GM15510 (cell line): Measurements from ENCODE around the gene MBTPS2.

Experiments
- POLR2A ChIP-seq: IDR thresholded peaks from 3 replicates; pipeline ENCODE4 v1.6.1; 2011; ENCODE audit warnings: borderline replicate concordance; ENCODE audit not compliant: insufficient read length; ENCODE audit errors: extremely low read depth

Gene MBTPS2

DNA sequence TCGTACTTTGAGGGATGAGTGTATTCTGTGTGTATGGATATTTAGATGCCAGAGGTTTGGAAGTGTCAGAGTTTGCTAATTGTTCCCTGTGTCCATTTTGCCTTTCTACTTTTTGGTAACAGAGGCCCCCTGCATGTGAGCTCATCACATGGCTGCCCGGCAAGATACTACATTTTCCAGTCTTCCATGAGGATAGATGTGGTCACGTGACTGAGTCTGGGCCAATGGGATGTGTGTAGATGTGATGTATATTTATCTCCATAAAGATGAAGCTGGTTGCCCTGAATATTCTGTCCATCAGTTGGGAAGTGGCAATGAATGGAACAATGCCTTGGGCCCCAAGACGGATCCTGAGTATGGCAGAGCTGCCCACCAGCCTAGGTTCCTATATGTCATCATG is 72.1 kb downstream of the MBTPS2 start:
- no peak for TF ChIP-seq POLR2A

DNA sequence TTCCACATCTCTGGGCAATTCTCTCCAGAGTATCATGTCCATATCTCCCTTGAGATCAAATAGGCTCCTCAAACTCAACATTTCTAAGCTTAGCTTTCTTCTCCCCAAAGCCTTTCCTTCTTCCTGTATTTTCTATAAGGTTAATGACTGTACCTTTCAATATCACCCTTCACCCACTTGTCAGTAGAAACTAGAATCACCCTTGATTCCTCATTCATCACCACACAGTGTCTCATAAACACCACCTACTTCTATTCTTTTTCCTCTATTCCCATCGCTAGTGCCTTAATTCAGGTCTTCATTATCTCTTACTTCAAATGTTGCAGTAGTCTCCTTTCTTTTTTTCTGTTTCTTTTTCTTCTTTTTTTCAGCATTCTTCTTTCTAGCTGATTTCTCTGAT is 72.8 kb downstream of the MBTPS2 start:
- no peak for TF ChIP-seq POLR2A

DNA sequence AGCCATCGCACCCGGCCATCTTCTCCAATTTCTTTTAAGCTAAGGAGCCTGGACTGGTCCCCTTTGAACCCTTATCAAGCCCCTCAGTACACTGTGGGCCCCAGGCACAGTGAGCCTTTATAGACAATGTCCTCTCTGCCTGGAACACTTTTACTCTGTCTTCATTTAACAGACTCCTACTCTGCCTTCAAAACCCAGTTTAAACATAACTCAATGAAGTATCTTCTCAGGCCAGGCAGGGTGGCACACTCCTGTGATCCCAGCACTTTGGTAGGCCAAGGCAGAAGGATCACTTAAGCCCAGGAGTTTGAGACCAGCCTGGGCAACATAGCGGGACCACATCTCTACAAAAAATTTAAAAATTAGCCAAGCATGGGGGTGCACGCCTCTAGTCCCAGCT is 73.6 kb downstream of the MBTPS2 start:
- TF ChIP-seq POLR2A = no peak

DNA sequence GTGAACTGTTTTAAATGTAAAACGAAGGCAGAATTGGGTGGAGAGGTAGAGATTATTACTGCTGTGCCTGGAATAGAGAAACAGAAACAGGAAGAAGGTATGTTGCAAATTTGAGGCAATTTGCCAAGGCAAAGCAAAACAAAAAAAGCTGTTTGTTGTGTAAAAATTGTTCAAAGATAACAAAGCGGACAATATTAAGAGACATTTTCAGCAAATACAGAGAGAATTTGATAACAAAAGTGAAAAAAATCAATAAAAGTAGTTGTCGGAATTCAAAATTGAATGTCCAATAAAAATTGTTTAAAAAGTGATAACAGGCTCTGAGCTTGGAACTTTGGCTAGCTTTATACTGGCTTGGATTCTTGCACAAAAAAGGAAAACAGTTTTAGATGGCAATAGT is 86.7 kb downstream of the MBTPS2 start:
- no peak for TF ChIP-seq POLR2A

DNA sequence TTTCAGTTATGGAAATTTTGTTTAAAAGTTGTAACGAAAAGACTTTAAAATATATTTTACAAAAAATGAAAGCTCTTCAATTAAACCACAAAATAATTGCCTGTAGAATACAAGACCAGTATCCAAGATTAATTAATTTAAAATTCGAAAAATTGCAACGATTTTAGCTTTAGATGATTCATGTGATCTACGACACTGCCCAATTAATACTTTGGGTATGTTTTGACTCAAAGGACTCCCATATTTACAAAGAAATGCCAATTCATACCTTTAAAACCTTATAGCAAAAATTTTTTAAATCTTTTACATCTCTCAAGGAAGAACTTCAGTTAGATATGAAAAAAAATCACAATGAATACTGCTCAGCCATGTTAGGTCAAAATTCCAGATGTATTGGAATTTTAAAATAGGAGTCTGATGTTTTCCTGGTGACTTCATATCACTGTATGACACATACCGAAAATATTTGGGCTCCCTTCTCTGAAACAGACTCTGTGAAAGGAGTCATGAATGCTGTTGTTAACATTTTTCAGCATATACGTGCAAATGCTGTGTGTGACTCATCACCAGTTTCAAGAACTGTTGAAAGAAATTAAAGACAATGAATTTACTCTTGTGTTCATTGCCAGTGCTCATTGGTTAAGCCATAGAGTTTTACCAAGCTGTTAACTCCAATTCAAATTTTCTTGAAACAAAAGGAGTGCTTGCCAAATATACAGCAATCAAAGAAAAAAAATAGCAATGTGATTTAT is 87.3 kb downstream of the MBTPS2 start:
- TF ChIP-seq POLR2A = no peak

DNA sequence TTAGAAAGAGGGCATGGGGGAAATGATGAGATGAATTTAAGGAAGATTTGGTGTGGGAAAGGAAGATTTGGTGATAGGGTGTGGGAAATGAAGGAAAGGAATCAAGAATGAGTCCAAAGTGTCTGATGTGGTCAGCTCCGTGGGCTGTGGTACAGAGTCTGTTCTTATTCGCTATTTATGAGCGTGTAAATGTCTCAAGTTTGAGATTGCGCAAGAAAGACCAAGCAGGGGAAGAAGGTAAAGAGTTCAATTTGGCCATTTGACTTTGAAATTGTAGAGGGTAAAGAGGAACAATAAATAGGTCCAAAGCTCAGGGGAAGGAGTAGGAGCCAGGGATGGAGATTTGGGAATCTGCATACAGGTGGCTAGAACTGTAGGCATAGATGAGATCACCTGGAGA is 89.8 kb downstream of the MBTPS2 start:
- no peak for TF ChIP-seq POLR2A

DNA sequence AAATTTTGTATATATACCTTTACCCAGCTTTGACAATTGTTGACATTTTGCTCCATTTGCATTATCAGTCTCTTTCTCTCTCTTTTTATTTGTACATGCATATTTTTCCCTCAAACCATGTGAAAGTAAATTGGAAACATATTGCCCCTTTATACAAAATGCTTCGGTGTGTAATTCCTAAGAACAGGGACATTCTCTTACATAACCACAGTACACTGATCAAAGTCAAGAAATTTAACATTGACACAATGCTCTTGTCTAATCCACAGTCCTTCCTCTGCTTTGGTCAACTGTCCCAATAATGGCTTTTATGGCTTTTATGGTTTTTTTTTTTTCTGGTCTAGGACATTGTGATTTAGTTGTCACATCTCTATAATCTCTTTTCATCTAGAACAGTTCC is 91.6 kb downstream of the MBTPS2 start:
- no peak for TF ChIP-seq POLR2A

DNA sequence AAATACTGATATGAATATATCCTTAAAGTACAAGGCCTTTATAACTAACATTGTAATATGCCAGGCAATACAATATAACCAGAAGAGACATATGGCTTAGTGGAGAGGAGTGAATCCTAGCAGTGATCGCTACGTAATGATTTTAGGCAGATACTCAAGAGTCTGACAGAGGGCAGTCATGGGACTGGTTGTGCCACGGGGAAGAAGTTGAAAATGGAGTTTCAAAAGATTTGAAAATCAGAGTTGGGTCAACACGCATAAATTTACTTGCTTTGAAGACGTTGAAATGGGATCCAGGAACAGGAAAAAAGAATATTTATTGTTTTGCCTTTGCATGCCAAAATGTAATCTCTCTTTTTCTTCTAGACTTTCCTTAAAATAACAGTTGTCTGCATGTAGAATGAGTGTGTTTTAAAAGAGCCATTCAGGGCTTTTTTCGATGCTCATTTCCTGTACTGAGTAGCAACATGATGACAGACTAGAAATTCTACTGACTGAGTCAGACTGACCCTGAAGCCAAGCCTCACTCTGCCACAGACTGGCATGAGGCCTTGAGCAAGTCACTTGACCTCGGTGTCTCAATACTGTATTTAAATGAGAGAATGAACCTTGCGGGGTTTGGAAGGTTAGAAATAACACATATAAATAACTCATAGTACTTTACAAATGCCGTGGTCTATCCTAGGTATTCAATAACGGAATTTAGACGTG is 93.0 kb downstream of the MBTPS2 start:
- no peak for TF ChIP-seq POLR2A

DNA sequence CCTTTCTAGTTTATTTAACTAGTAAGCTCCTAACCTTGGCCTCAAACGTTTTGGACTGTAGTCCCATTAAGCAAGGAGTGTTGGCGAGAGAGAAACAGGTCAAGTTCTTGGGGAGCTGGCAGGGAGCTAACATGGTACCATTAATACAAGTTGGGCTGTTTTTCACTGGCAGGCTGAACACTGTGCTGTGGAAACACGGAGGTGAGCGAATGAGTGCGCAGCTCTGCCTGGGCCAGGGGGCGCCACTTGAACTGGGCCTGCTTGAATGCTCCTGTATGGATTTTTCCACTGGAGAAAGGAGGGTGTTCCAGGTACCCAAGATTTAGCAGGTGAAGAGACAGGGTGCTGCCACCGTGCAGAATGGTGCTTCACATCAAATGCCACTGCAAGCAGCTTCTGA is 93.7 kb downstream of the MBTPS2 start:
- TF ChIP-seq POLR2A = no peak

DNA sequence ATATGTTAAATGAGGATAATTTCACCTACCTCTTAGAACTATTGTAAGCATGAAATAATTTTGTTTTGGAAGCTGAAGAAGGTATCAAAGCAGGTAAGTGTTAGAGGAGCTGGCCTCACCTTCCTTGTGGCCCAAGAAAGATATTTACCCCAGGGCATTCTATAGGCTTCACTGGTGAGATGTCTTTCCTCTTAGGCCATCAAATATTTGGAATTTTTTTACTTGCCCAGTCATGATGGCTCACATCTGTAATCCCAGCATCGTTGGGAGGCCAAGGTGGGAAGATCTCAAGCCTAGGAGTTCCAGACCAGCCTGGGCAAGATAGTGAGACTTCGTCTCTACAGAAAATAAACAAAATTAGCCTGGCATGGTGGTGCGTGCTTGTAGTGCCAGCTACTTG is 95.0 kb downstream of the MBTPS2 start:
- no peak for TF ChIP-seq POLR2A
